NCI-H187 treated with DMSO at 0.1 percent for 48 hours (cell line): ENCODE results near the gene FGF18.
"Not testable (repeated sequence)": the region's sequence is repeated elsewhere in the genome, so short reads cannot be mapped to it uniquely, and the experiment has no call there.

Source experiments
- DNase-seq: peaks from one replicate; lab custom pipeline; 2025; lab: John Stamatoyannopoulos, UW

The FGF18 gene

GRCh38 chr5:171401167-171401947 lies 18.1 kb upstream of the FGF18 start:
- DNase-seq, result no peak

- DNase-seq, result not testable (repeated sequence)
Measured at GRCh38 chr5:171402751-171403150, 16.7 kb upstream of the FGF18 start.

GRCh38 chr5:171405615-171406014 lies 13.8 kb upstream of the FGF18 start:
- no peak for DNase-seq

DNA sequence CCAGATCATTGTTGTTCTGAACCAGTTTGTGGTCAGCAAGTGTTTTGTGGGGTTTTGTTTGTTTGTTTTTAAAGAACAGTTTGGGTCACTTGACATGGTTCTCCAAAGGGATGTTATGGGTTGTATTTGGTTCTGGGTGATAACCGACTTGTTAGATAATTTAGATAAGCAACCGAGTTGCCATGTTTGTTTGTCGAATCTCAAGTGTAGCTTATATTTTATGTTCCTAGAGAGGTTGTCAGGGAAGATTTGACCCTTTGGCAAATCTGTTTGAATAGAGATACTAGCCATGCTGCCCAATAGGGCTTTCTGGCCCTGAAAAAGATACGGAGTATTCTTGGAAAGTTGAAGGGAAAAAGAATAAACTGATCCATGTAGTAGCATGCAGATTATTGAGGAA lies 12.2 kb upstream of the FGF18 start:
- no peak for DNase-seq

GRCh38 chr5:171409164-171410136 lies 10.0 kb upstream of the FGF18 start:
- no peak for DNase-seq

GRCh38 chr5:171410181-171410580 lies 9.3 kb upstream of the FGF18 start:
- no peak for DNase-seq

DNA sequence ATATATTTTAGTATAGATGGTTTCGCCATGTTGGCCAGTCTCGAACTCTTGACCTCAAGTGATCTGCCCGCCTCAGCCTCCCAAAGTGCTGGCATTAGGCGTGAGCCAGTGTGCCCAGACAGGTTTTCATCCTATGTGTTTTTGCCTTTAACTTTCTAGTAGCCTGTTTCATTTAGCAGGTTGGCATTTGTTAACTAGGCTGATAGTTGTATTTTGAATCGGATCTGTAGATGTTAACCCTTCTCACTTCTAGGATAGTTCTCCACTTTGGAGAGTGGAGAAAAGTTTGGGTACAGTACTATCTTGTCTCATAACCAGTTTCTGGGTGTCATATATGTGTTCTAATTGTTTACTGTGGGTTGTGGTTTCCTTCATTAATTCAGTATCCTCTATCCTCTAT lies 7.3 kb upstream of the FGF18 start:
- DNase-seq, result no peak

GRCh38 chr5:171413153-171413910 lies 6.1 kb upstream of the FGF18 start:
- no peak for DNase-seq

DNA sequence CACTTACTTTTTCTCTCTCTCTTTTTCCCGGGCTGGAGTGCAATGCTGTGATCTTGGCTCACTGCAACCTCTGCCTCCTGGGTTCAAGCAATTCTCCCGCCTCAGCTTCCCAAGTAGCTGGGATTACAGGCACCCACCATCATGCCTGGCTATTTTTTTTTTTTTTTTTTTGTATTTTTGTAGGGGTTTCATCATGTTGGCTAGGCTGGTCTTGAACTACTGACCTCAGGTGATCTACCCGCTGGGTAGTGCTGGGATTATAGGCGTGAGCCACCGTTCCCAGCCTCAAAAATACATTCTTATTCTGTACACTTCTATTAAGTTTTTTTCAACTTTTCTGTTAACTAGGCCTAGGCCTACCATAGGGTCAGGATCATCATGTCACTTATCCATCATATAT lies 5.5 kb upstream of the FGF18 start:
- DNase-seq, result not testable (repeated sequence)

DNA sequence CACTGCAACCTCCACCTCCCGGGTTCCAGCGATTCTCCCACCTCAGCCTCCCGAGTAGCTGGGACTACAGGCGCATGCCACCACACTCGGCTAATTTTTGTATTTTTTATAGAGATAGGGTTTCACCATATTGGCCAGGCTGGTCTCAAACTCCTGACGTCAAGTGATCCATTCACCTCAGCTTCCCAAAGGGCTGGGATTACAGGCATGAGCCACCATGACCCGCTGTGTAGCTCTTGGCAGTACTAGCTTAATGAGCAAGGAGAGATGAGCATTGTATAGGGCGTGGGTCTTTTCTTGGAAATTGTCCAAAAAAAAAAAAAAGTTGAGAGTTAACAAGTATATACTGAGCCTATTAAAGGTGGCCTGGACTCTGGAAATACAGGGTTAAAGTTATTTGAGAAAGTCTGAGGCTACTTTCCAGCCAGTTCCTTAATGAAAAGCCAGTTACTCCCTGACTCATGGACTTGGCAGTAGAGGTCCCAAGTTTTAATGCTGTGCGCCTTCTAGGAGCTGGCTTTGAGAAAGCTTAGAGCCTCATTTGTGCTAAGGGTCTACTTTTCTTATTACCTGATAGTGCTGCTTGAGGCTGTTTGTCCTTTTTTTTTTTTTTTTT lies 4.2 kb upstream of the FGF18 start:
- DNase-seq, result no peak

DNA sequence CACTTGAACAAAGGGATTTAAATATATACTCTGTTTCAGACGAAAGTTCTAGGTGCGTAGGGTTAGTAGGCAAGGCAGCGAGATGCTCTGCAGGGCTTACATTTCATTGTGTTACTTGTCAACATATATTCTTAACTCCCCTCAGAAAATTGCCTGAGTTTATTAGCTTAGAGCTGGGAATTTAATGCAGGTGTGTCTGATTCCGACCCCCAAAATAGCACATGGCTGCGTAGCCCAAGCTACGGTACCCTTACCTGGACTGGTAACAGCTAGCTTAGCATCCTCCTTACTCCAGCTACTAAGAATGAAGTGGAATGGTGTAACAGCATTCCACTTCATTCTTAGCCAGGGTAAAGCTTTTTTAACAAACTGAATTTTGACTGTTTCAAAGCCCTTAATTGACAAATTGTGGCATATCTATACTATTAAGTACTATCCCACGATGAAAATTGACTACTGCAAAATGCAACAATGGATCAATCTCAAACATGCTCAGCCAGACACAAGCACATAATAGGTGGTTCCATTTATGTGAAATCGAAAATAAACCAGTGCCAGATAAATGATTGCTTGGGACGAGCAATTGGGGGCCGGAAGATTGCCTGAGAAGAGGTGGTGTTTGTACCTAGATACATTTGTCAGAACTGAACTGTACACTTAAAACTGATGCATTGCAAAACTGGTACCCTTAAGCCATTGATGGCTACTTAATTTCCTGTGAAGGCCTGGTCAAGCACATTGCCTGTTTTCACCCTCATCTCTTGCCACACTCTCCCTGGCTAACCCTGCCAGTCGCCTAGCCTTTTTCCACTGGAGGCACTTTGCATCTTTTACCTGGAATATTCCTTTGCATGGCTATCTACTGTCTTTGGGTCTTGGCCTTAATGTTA lies 3.0 kb upstream of the FGF18 start:
- DNase-seq, result no peak

DNA sequence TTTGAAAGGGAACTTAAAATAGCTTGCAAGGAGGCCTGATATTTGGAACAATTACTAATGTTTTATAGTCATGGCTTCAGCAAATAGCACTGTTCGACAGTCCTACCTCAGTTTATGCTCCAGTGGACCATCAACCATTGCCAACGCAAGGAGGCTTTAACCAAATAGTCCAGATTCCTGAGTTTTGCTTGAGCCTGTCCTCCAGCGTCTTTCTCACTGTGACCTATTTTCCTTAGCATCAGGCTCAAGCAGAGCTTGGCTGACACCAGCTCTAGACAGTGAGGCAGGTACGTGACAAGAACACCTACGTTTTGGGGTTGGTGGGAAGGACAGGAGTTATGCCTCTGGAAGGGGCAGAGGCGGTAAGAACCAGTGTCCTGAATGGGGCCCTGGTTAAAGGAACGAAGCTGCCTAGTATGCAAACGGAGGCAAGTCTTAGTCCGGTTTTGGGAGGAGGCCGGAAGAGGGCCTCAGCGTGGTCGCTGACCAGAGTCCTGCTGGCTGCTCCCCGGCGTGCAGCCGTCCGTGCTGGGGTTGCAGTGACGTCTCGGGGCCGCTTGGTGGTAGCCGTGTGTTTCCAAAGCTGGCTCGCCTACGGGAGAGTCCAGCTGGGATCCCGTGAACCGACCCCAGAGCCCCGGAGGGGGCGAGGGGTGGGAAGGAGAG lies 998 bp upstream of the FGF18 start:
- DNase-seq, result no peak

- DNase-seq, result no peak
Measured at GRCh38 chr5:171419688-171420430, 412 bp downstream of the FGF18 start.

DNA sequence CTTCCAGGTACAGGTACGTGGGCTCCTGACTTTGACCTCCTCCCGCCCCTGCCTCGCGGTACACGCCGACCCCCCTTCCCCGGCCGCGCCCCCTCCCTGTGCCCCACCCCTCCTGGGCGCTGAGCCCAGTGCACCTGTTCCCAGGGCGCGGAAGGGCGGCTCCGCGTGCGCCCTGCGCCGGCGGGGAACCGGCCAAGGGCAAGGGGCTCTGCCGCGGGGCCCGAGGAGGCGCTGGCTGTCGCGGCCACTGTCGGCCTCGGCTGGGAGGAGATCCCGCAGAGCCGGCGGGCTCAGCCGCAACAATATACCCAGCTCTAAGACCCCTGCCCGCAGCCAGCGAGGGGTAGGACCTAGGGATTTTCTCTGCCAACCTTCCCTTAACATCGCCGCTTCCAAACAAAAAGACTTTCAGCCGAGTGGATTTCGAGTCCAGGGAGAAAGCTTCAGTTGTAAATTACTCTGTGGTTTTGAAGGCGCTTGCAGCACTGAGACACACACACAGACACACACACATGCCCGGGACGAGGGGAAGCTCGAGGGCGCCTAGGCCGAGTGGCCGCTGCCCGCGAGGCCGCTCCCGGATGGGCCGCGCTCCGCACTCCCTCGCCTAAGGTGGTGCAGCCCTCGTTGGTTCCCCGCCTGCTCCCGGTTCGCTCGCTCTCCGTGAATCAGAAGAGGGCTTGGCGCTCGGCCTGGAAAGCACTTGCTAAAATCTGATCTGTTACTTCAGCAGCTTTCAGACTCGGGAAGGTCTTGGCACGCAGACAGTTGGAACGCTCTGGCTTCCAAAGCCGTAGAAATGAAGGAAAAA lies 1.2 kb downstream of the FGF18 start:
- no peak for DNase-seq

GRCh38 chr5:171421331-171422262 lies 2.1 kb downstream of the FGF18 start:
- DNase-seq, result no peak

GRCh38 chr5:171422495-171422894 lies 3.0 kb downstream of the FGF18 start:
- no peak for DNase-seq

GRCh38 chr5:171422902-171423663 lies 3.6 kb downstream of the FGF18 start:
- no peak for DNase-seq
